Measurements from ENCODE around the gene CUEDC2. TPM values are rescaled to one million over a fixed set of nuclear protein-coding genes. Genes with fewer than 3 reads are reported as not detected.

The CUEDC2 gene
- total RNA-seq, 1 experiment from 2014 or later, result 40.2 TPM

GRCh38 chr10:102458656-102459055 is 26.3 kb upstream of the CUEDC2 start (continued):
- TF ChIP-seq AFF4 (CRISPR knock-in tag; IDR thresholded peaks at IDR 0.05; ENCODE audit: borderline replicate concordance), result no peak
- no peak for TF ChIP-seq TEAD4 (CRISPR knock-in tag; IDR thresholded peaks at IDR 0.05)
- no peak for TF ChIP-seq PREB (CRISPR knock-in tag; IDR thresholded peaks at IDR 0.05; ENCODE audit: borderline replicate concordance)
- TF ChIP-seq TP53 (CRISPR knock-in tag; IDR thresholded peaks at IDR 0.05), result no peak
- no peak for TF ChIP-seq ZBTB43 (CRISPR knock-in tag; IDR thresholded peaks at IDR 0.05)

GRCh38 chr10:102457591-102458150 is 25.3 kb upstream of the CUEDC2 start:
- ChIA-PET POLR2A (no interaction called here), CTCF (no interaction called here)
- Mint-ChIP-seq H3K4me3 (no peak overlapping the region), H3K9me3 (no peaks in the 10 kb centered on the region), H3K4me1 (peaks cover 48% of the 10 kb centered on the region), H3K27me3 (ENCODE audit: low read depth) (peaks cover 2% of the 10 kb centered on the region; the same call in 1 of the 2 replicates), H3K27ac (peak overlapping the region; percentile 6; the same call in 1 of the 2 replicates), H3K36me3 (peaks cover 11% of the 10 kb centered on the region)
- no peak for DNase-seq (ENCODE audit: low spot score)
- TF ChIP-seq ZBTB21 (CRISPR knock-in tag; IDR thresholded peaks at IDR 0.05; ENCODE audit: borderline replicate concordance) (no peak), ZMAT4 (CRISPR knock-in tag; IDR thresholded peaks at IDR 0.05) (0 out of 2 replicates have a peak, but pooled peaks have one; percentile 34)
- no peak for ATAC-seq

- H3K27me3 Mint-ChIP-seq (ENCODE audit: low read depth), result no peaks in the 10 kb centered on the region; the same call in 1 of the 2 replicates
- ATAC-seq, result no peak
- peaks cover 44% of the 10 kb centered on the region for H3K4me1 Mint-ChIP-seq
- peaks cover 15% of the 10 kb centered on the region for H3K36me3 Mint-ChIP-seq
- no peak for DNase-seq (ENCODE audit: low spot score)
- peak overlapping the region; percentile 82; the same call in 1 of the 2 replicates for H3K27ac Mint-ChIP-seq
- H3K4me3 Mint-ChIP-seq, result no peak overlapping the region
- POLR2A ChIA-PET, result interaction anchor here (1.0 kb wide), 1 partner anchor 24 kb away, joined by 3 read pairs; the partner anchor contains the start of gene CUEDC2
- CTCF ChIA-PET, result interaction anchor here (0.6 to 1.0 kb wide), 3 partner anchors 15 to 72 kb away, joined by 3 read pairs; partner anchors contain the start of gene PSD
- no peaks in the 10 kb centered on the region for H3K9me3 Mint-ChIP-seq
- no peak for TF ChIP-seq MLX (CRISPR knock-in tag; IDR thresholded peaks at IDR 0.05)
- no peak for TF ChIP-seq NR2C2 (CRISPR knock-in tag; IDR thresholded peaks at IDR 0.05)
- no peak for TF ChIP-seq ZNF423 (CRISPR knock-in tag; IDR thresholded peaks at IDR 0.05)
- TF ChIP-seq AFF4 (CRISPR knock-in tag; IDR thresholded peaks at IDR 0.05; ENCODE audit: borderline replicate concordance), result no peak
- TF ChIP-seq ELF4 (CRISPR knock-in tag; IDR thresholded peaks at IDR 0.05; ENCODE audit: low read depth), result no peak
- no peak for TF ChIP-seq TEAD1 (CRISPR knock-in tag; IDR thresholded peaks at IDR 0.05)
- no peak for TF ChIP-seq ARID4B (CRISPR knock-in tag; IDR thresholded peaks at IDR 0.05; ENCODE audit: borderline replicate concordance)
Measured at GRCh38 chr10:102455893-102456471, 23.6 kb upstream of the CUEDC2 start.

Data from WTC11 (cell line).